ENCODE data around the gene FLNC. TPM values are rescaled to one million over a fixed set of nuclear protein-coding genes. Genes with fewer than 3 reads are reported as not detected.

FLNC gene
- total and polyA plus RNA-seq, 9 of the 15 experiments (the other 6 are each of a cell fraction or from before 2014, with no cell fraction given): 0.90 to 155 (median 28.8) TPM

DNA sequence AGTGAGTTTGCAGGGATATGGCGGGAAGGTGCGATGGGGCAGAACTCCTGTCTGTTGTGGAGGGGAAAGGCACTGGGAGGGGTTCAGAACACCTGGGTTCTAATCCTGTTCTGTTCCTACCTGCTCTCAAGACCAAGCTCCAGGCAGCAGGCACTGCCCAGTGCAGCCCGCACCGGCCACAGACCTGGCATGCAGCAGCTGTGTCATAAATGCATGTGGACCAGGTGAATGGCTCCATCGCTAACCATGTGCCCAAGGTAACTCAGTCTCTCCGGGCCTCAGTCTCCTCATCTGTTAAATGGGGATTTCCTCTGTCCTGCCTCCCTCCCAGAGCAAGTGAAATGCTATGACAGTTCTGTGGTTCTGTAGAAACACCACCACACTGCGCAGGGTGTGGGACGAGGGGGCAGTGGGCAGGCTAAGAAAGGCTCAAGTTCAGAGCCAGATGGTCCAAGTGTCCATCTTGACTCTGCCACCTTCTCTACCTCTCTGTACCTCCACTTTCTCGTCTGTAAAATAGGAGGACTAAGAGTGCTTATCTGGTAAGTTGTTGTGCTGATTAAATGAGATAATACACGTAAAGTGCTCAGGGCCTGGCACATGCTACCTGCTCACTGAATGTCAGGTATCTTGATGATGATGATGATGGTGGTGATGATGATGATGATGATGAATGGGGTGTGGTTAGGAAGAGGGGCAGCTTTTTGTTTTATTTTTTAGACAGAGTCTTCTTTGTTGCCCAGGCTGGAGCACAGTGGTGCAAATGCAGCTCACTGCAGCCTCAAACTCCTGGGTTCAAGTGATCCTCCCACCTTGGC is 55.4 kb downstream of the FLNC start (continued):
- TF ChIP-seq, protein P1, sequence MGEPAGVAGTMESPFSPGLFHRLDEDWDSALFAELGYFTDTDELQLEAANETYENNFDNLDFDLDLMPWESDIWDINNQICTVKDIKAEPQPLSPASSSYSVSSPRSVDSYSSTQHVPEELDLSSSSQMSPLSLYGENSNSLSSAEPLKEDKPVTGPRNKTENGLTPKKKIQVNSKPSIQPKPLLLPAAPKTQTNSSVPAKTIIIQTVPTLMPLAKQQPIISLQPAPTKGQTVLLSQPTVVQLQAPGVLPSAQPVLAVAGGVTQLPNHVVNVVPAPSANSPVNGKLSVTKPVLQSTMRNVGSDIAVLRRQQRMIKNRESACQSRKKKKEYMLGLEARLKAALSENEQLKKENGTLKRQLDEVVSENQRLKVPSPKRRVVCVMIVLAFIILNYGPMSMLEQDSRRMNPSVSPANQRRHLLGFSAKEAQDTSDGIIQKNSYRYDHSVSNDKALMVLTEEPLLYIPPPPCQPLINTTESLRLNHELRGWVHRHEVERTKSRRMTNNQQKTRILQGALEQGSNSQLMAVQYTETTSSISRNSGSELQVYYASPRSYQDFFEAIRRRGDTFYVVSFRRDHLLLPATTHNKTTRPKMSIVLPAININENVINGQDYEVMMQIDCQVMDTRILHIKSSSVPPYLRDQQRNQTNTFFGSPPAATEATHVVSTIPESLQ (CRISPR knock-in tag; IDR thresholded peaks at IDR 0.05): no peak
- TF ChIP-seq, protein P2, sequence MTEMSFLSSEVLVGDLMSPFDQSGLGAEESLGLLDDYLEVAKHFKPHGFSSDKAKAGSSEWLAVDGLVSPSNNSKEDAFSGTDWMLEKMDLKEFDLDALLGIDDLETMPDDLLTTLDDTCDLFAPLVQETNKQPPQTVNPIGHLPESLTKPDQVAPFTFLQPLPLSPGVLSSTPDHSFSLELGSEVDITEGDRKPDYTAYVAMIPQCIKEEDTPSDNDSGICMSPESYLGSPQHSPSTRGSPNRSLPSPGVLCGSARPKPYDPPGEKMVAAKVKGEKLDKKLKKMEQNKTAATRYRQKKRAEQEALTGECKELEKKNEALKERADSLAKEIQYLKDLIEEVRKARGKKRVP (CRISPR knock-in tag; IDR thresholded peaks at IDR 0.05): no peak
- TF ChIP-seq, protein P3, sequence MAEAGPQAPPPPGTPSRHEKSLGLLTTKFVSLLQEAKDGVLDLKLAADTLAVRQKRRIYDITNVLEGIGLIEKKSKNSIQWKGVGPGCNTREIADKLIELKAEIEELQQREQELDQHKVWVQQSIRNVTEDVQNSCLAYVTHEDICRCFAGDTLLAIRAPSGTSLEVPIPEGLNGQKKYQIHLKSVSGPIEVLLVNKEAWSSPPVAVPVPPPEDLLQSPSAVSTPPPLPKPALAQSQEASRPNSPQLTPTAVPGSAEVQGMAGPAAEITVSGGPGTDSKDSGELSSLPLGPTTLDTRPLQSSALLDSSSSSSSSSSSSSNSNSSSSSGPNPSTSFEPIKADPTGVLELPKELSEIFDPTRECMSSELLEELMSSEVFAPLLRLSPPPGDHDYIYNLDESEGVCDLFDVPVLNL (CRISPR knock-in tag; IDR thresholded peaks at IDR 0.05; ENCODE audit: low read depth): no peak
- TF ChIP-seq KDM2B (CRISPR knock-in tag; IDR thresholded peaks at IDR 0.05) (no peak), ZNF507 (tag; conservative IDR thresholded peaks at IDR 0.05) (no peak), MAFF (IDR thresholded peaks at IDR 0.05; ENCODE audit: low read length) (no peak), POLR3A (IDR thresholded peaks at IDR 0.05; ENCODE audit: borderline replicate concordance, extremely low read depth, insufficient read depth, insufficient read length) (no peak), FOXA1 (IDR thresholded peaks at IDR 0.05; ENCODE audit: borderline replicate concordance) (no peak), TEAD2 (tag; IDR thresholded peaks at IDR 0.05) (no peak), CEBPG (CRISPR knock-in tag; IDR thresholded peaks at IDR 0.05) (no peak), CEBPG (tag; conservative IDR thresholded peaks at IDR 0.05 in 1 of 2, IDR thresholded peaks at IDR 0.05 in 1 of 2) (no peak)
- TF ChIP-seq, protein P4, sequence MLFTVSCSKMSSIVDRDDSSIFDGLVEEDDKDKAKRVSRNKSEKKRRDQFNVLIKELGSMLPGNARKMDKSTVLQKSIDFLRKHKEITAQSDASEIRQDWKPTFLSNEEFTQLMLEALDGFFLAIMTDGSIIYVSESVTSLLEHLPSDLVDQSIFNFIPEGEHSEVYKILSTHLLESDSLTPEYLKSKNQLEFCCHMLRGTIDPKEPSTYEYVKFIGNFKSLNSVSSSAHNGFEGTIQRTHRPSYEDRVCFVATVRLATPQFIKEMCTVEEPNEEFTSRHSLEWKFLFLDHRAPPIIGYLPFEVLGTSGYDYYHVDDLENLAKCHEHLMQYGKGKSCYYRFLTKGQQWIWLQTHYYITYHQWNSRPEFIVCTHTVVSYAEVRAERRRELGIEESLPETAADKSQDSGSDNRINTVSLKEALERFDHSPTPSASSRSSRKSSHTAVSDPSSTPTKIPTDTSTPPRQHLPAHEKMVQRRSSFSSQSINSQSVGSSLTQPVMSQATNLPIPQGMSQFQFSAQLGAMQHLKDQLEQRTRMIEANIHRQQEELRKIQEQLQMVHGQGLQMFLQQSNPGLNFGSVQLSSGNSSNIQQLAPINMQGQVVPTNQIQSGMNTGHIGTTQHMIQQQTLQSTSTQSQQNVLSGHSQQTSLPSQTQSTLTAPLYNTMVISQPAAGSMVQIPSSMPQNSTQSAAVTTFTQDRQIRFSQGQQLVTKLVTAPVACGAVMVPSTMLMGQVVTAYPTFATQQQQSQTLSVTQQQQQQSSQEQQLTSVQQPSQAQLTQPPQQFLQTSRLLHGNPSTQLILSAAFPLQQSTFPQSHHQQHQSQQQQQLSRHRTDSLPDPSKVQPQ (CRISPR knock-in tag; IDR thresholded peaks at IDR 0.05; ENCODE audit: borderline replicate concordance): no peak
